GM21367 (cell line): ENCODE results near the gene TEX264.

Experiments
- ATAC-seq: cut with Tn5 transposase; IDR thresholded peaks from one replicate; pipeline ENCODE4 v1.9.1; 2021; ENCODE audit not compliant: unreplicated experiment

The TEX264 gene

DNA sequence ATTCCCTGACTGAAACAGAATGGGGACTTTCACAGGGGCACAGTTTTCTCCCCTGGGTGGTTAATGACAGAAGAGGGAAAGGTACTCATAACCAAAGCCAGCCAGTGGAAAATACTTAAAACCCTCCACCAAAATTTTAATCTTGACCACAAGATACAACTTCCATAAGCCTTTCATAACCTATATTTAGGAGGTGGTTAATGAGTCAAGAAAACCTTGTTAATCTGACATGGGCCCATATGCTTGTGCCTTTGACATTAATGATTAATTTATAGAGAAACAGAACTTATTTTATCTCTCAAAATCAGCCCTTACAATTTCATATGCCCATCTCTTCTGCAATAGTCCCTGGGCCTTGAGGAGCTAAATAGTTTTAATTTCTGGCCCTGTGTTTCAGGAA, 76.8 kb downstream of the TEX264 start:
- no peak for ATAC-seq

DNA sequence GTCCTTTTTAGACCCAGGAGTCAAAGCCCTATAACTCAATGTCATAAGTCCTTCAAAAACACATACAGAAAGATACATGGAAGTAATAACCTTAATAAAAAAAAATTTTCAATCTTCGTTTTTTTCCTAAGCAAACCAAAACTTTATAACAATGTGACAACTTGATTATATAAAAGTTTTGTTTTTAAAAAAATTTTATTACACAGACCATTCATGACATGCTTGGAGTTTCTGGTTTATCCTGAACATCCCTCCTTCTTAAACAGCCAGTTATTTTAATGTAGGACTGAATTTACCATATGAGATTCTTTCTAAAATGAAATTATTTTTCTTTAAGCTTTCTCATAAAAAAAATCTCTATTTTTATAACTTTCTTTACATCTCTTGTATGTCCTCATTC, 77.3 kb downstream of the TEX264 start:
- no peak for ATAC-seq

DNA sequence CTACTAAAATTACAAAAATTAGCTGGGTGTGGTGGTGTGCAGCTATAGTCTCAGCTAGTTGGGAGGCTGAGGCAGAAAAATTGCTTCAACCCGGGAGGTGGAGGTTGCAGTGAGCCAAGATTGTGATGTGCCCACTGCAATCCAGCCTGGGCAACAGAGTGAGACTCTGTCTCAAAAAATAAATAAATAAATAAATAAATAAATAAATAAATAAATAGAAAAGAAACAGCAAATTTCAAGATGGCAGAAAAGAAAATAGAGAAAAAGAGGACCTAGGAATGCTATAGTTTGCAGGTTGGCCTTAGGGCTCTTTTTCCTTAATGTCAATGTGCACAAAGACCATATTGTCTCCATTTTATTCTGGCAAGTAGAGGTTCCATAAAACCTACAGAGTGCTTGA, 79.8 kb downstream of the TEX264 start:
- no peak for ATAC-seq

DNA sequence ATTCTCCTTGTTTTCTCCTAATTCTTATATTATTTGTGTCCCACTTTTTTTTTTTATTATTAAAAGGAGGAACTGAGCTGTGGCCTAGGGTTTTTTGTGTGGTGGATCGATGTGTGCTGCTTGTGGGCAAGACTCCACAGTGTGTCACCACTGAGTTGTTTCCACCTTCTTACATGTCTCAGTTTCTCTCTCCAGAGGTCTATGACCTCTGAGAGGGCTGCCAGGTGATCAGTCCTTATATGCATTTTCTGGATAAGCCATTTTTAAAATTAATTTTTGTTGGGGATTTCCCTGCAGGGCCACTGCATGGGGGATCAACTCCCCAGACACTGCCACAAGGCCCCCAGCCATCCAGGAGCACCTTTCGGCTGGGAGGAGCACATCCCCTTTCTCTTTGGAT, 80.2 kb downstream of the TEX264 start:
- no peak for ATAC-seq
